HUES48 (cell line): Measurements from ENCODE around the gene MSL2.
"Not testable (repeated sequence)": the region's sequence is repeated elsewhere in the genome, so short reads cannot be mapped to it uniquely, and the experiment has no call there.

Experiments used
- H3K27ac ChIP-seq: one replicate; pipeline ENCODE4 v1.7.0; 2013; ENCODE audit warnings: low read depth, low read length, inconsistent platforms
- H3K27me3 ChIP-seq: 2 replicates; pipeline ENCODE4 v1.6.1; 2013; ENCODE audit warnings: mild to moderate bottlenecking, low read length; ENCODE audit not compliant: control insufficient read depth, insufficient read depth
- H3K36me3 ChIP-seq: 2 replicates; pipeline ENCODE4 v1.6.1; 2013; ENCODE audit warnings: low read length; ENCODE audit not compliant: control insufficient read depth, insufficient read depth
- H3K4me1 ChIP-seq: 2 replicates; pipeline ENCODE4 v1.6.1; 2013; ENCODE audit warnings: mild to moderate bottlenecking, low read length; ENCODE audit not compliant: control insufficient read depth, insufficient read depth
- H3K4me3 ChIP-seq: 2 replicates; pipeline ENCODE4 v1.5.1; 2013; ENCODE audit warnings: mild to moderate bottlenecking, low read depth, low read length
- H3K9ac ChIP-seq: 2 replicates; pipeline ENCODE4 v1.6.1; 2013; ENCODE audit warnings: mild to moderate bottlenecking, low read depth, low read length, moderate library complexity
- H3K9me3 ChIP-seq: 2 replicates; pipeline ENCODE4 v1.6.1; 2013; ENCODE audit warnings: low read length; ENCODE audit not compliant: control insufficient read depth, insufficient read depth

MSL2 gene

GRCh38 chr3:136207489-136208115 is 11.5 kb upstream of the MSL2 start:
- Histone ChIP-seq H3K4me1 (no peaks in the 10 kb centered on the region), H3K4me3 (no peak overlapping the region), H3K9me3 (no peaks in the 10 kb centered on the region), H3K9ac (no peak overlapping the region), H3K27me3 (no peaks in the 10 kb centered on the region), H3K36me3 (no peaks in the 10 kb centered on the region), H3K27ac (no peak overlapping the region)

GRCh38 chr3:136199219-136199618 is 3.1 kb upstream of the MSL2 start:
- H3K27me3 ChIP-seq, result not testable (repeated sequence)

GRCh38 chr3:136198462-136199078 is 2.4 kb upstream of the MSL2 start:
- H3K9ac ChIP-seq, H3K4me3 ChIP-seq, H3K27me3 ChIP-seq, H3K36me3 ChIP-seq, H3K9me3 ChIP-seq, H3K27ac ChIP-seq: not testable (repeated sequence)
- peaks cover 12% of the 10 kb centered on the region for H3K4me1 ChIP-seq

More at GRCh38 chr3:136199219-136199618, 3.1 kb upstream of the MSL2 start:
- H3K36me3 ChIP-seq, H3K4me1 ChIP-seq, H3K9me3 ChIP-seq, H3K9ac ChIP-seq, H3K4me3 ChIP-seq, H3K27ac ChIP-seq: not testable (repeated sequence)

GRCh38 chr3:136197159-136197793 is 1.1 kb upstream of the MSL2 start:
- no peaks in the 10 kb centered on the region; the same call in 1 of the 2 replicates for H3K9me3 ChIP-seq
- H3K4me1 ChIP-seq, result peaks cover 23% of the 10 kb centered on the region
- H3K4me3 ChIP-seq, result peak overlapping the region; percentile 81
- peak overlapping the region; percentile 94 for H3K9ac ChIP-seq
- no peaks in the 10 kb centered on the region for H3K27me3 ChIP-seq
- H3K27ac ChIP-seq, result peak overlapping the region; percentile 97
- H3K36me3 ChIP-seq, result no peaks in the 10 kb centered on the region

- H3K27ac ChIP-seq, result peak overlapping the region; percentile 97
- H3K4me1 ChIP-seq, result peaks cover 23% of the 10 kb centered on the region
- no peaks in the 10 kb centered on the region; the same call in 1 of the 2 replicates for H3K9me3 ChIP-seq
- no peaks in the 10 kb centered on the region for H3K36me3 ChIP-seq
- H3K9ac ChIP-seq, result peak overlapping the region; percentile 94
- H3K27me3 ChIP-seq, result no peaks in the 10 kb centered on the region
- H3K4me3 ChIP-seq, result peak overlapping the region; percentile 81
These were observed 445 bp upstream of the MSL2 start for GRCh38 chr3:136196401-136197158.

GRCh38 chr3:136195258-136196063 is 674 bp downstream of the MSL2 start:
- peaks cover 28% of the 10 kb centered on the region for H3K4me1 ChIP-seq
- peak overlapping the region; percentile 97 for H3K27ac ChIP-seq
- H3K9ac ChIP-seq, result peak overlapping the region; percentile 94
- H3K36me3 ChIP-seq, result no peaks in the 10 kb centered on the region
- no peaks in the 10 kb centered on the region for H3K27me3 ChIP-seq
- no peaks in the 10 kb centered on the region; the same call in 1 of the 2 replicates for H3K9me3 ChIP-seq
- peak overlapping the region; percentile 81 for H3K4me3 ChIP-seq

GRCh38 chr3:136194409-136195257 is 1.5 kb downstream of the MSL2 start:
- peaks cover 29% of the 10 kb centered on the region for H3K4me1 ChIP-seq
- H3K36me3 ChIP-seq, result no peaks in the 10 kb centered on the region
- H3K27me3 ChIP-seq, result no peaks in the 10 kb centered on the region
- peak overlapping the region; percentile 81 for H3K4me3 ChIP-seq
- peak overlapping the region; percentile 97 for H3K27ac ChIP-seq
- H3K9me3 ChIP-seq, result no peaks in the 10 kb centered on the region; the same call in 1 of the 2 replicates
- peak overlapping the region; percentile 94 for H3K9ac ChIP-seq

GRCh38 chr3:136193278-136194054 is 2.7 kb downstream of the MSL2 start:
- Histone ChIP-seq H3K36me3 (no peaks in the 10 kb centered on the region), H3K9me3 (no peaks in the 10 kb centered on the region), H3K4me3 (peak overlapping the region; percentile 81), H3K27me3 (no peaks in the 10 kb centered on the region), H3K4me1 (peaks cover 36% of the 10 kb centered on the region), H3K27ac (no peak overlapping the region), H3K9ac (no peak overlapping the region)

- H3K9me3 ChIP-seq, result no peaks in the 10 kb centered on the region
- H3K4me1 ChIP-seq, result peaks cover 39% of the 10 kb centered on the region
- no peaks in the 10 kb centered on the region for H3K36me3 ChIP-seq
- H3K27me3 ChIP-seq, result no peaks in the 10 kb centered on the region
- peak overlapping the region; percentile 81 for H3K4me3 ChIP-seq
- no peak overlapping the region for H3K27ac ChIP-seq
- H3K9ac ChIP-seq, result no peak overlapping the region
These were observed 3.3 kb downstream of the MSL2 start for GRCh38 chr3:136192831-136193230.
